Activated CD4-positive, alpha-beta memory T cell treated with anti-CD3 and anti-CD28 coated beads for 36 hours (primary cell): Measurements from ENCODE around the gene COX7A2. TPM values are rescaled to one million over a fixed set of nuclear protein-coding genes. Genes with fewer than 3 reads are reported as not detected.

Source experiments
- CTCF ChIA-PET: fragments of 350-600 bp; sonication (Branson Sonifier 250); formaldehyde crosslinking; loops from one replicate; lab custom pipeline; 2021; ENCODE audit warnings: antibody characterized with exemption, inconsistent platforms; lab: Charles Lee
- POLR2A ChIA-PET: fragments of 350-600 bp; sonication (Branson Sonifier 250); formaldehyde crosslinking; loops from one replicate; lab custom pipeline; 2021; ENCODE audit warnings: antibody characterized with exemption; lab: Charles Lee
- DNase-seq: peaks from one replicate; pipeline ENCODE4 v3.0.0-alpha.2; 2020
- H3K27ac Mint-ChIP-seq: one replicate; pipeline ENCODE4 v1.8.0; 2021; ENCODE audit warnings: mixed read lengths
- H3K27me3 Mint-ChIP-seq: one replicate; pipeline ENCODE4 v1.8.0; 2021; ENCODE audit warnings: mixed read lengths
- H3K36me3 Mint-ChIP-seq: one replicate; pipeline ENCODE4 v1.8.0; 2021; ENCODE audit warnings: mixed read lengths
- H3K4me1 Mint-ChIP-seq: one replicate; pipeline ENCODE4 v1.8.0; 2021; ENCODE audit warnings: low read depth, mixed read lengths
- H3K4me3 Mint-ChIP-seq: one replicate; pipeline ENCODE4 v1.8.0; 2021; ENCODE audit warnings: mild to moderate bottlenecking, mixed read lengths
- H3K9me3 Mint-ChIP-seq: one replicate; pipeline ENCODE4 v1.8.0; 2021; ENCODE audit warnings: mixed read lengths
- intact Hi-C: fragments of 100-400 bp; cut with micrococcal nuclease; formaldehyde crosslinking; loops from one replicate; pipeline ENCODE4 v1.15.1; 2023
- total RNA-seq, 2 experiments: library from RNA; stranded (reverse); gene quantifications; one replicate each; pipeline ENCODE4 v1.2.3, GENCODE V29; 2021

COX7A2 gene
- total RNA-seq, 2 experiments from 2014 or later = 564 to 566 TPM

GRCh38 chr6:75188221-75188925 is 55.2 kb downstream of the COX7A2 start:
- Mint-ChIP-seq H3K4me3 (no peak overlapping the region), H3K4me1 (no peaks in the 10 kb centered on the region), H3K27ac (no peak overlapping the region), H3K36me3 (no peaks in the 10 kb centered on the region), H3K9me3 (peaks cover 4% of the 10 kb centered on the region), H3K27me3 (peaks cover 11% of the 10 kb centered on the region)
- ChIA-PET CTCF (no interaction called here), POLR2A (no interaction called here)
- no peak for DNase-seq
- intact Hi-C loops = no loop called here

Other genes with a start within 250 kb of the COX7A2 start
- not detected for gene COL12A1, start 37.7 kb downstream of the COX7A2 start, total RNA-seq
- 10 to 100 TPM; 46.6 to 50.1 TPM for gene TMEM30A, start 41.0 kb upstream of the COX7A2 start, total RNA-seq
- gene FILIP1, start 250.0 kb upstream of the COX7A2 start, total RNA-seq = not detected